C4-2B (cell line): ENCODE measurements around the gene PUSL1.

Source experiments
- ZFX ChIP-seq: fragments of 450-650 bp; IDR thresholded peaks from 2 replicates; pipeline ENCODE4 v1.6.1; 2017
- TF ChIP-seq, protein P1 (sequence below): fragments of 450-650 bp; conservative IDR thresholded peaks from 2 replicates; pipeline ENCODE4 v1.5.1; 2017; ENCODE audit warnings: mild to moderate bottlenecking

- TF ChIP-seq, protein P1, sequence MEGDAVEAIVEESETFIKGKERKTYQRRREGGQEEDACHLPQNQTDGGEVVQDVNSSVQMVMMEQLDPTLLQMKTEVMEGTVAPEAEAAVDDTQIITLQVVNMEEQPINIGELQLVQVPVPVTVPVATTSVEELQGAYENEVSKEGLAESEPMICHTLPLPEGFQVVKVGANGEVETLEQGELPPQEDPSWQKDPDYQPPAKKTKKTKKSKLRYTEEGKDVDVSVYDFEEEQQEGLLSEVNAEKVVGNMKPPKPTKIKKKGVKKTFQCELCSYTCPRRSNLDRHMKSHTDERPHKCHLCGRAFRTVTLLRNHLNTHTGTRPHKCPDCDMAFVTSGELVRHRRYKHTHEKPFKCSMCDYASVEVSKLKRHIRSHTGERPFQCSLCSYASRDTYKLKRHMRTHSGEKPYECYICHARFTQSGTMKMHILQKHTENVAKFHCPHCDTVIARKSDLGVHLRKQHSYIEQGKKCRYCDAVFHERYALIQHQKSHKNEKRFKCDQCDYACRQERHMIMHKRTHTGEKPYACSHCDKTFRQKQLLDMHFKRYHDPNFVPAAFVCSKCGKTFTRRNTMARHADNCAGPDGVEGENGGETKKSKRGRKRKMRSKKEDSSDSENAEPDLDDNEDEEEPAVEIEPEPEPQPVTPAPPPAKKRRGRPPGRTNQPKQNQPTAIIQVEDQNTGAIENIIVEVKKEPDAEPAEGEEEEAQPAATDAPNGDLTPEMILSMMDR, result no peak
- TF ChIP-seq ZFX, result no peak
These were observed 17.7 kb downstream of the PUSL1 start for GRCh38 chr1:1326075-1326605.
